IMR-90 (cell line): Measurements from ENCODE around the gene MTM1. TPM values are rescaled to one million over a fixed set of nuclear protein-coding genes. Genes with fewer than 3 reads are reported as not detected.

Source experiments
- ATAC-seq: fragments of 200-7000 bp; cut with Tn5 transposase; 2 replicates; pipeline ENCODE4 v1.9.1; 2020; ENCODE audit warnings: low read depth, mild to moderate bottlenecking, moderate library complexity
- BruUV-seq: library from RNA; stranded (reverse); fragments of 400-500 nt; replicated peaks from 2 replicates; lab custom pipeline; 2021; lab: Mats Ljungman, UMichigan
- CTCF ChIA-PET: fragments of 300-600 bp; formaldehyde crosslinking; extraction: SDS; loops from one replicate; lab custom pipeline; 2021; ENCODE audit warnings: antibody characterized with exemption; lab: Yijun Ruan, JAX
- POLR2A ChIA-PET: fragments of 300-600 bp; sonication (Branson Sonifier 250); formaldehyde crosslinking; loops from one replicate; lab custom pipeline; 2022; ENCODE audit warnings: antibody characterized with exemption; ENCODE audit not compliant: unreplicated experiment; lab: Charles Lee
- DNase-seq: peaks from one replicate; pipeline ENCODE4 v3.0.0; 2013
- H2AFZ ChIP-seq: replicated peaks from 2 replicates; pipeline ENCODE3; 2013; ENCODE audit warnings: low read length, mild to moderate bottlenecking; ENCODE audit not compliant: poor library complexity
- H2AK5ac ChIP-seq: 2 replicates; pipeline ENCODE4 v1.6.1; 2013; ENCODE audit warnings: low read depth, low read length, inconsistent platforms
- H2AK9ac ChIP-seq: replicated peaks from 2 replicates; pipeline ENCODE3; 2013; ENCODE audit warnings: mild to moderate bottlenecking, low read depth, low read length, moderate library complexity; ENCODE audit not compliant: poor library complexity
- H2BK120ac ChIP-seq: 2 replicates; pipeline ENCODE4 v1.6.1; 2013; ENCODE audit warnings: low read depth, low read length, inconsistent platforms
- H2BK15ac ChIP-seq: 3 replicates; pipeline ENCODE4 v1.6.1; 2013; ENCODE audit warnings: low read depth, low read length, inconsistent platforms
- H2BK20ac ChIP-seq: 2 replicates; pipeline ENCODE4 v1.6.1; 2013; ENCODE audit warnings: low read depth, mild to moderate bottlenecking, inconsistent platforms, low read length, moderate library complexity
- H2BK5ac ChIP-seq: 2 replicates; pipeline ENCODE4 v1.6.1; 2013; ENCODE audit warnings: mild to moderate bottlenecking, low read depth, low read length, inconsistent platforms; ENCODE audit not compliant: poor library complexity, severe bottlenecking
- H3K14ac ChIP-seq: replicated peaks from 2 replicates; pipeline ENCODE4 v1.6.1; 2013; ENCODE audit warnings: low read depth, low read length, inconsistent platforms
- H3K18ac ChIP-seq: 2 replicates; pipeline ENCODE4 v1.6.1; 2013; ENCODE audit warnings: low read depth, low read length, control low read depth
- H3K23ac ChIP-seq: 2 replicates; pipeline ENCODE4 v1.6.1; 2013; ENCODE audit warnings: low read depth, low read length, inconsistent platforms
- H3K27ac ChIP-seq: 2 replicates; pipeline ENCODE4 v1.5.1; 2013; ENCODE audit warnings: mild to moderate bottlenecking, control low read depth, low read length; ENCODE audit not compliant: insufficient read depth
- H3K27me3 ChIP-seq: 2 replicates; pipeline ENCODE4 v1.6.1; 2013; ENCODE audit warnings: low read length; ENCODE audit not compliant: control insufficient read depth, insufficient read depth
- H3K36me3 ChIP-seq: 2 replicates; pipeline ENCODE4 v1.6.1; 2013; ENCODE audit warnings: low read length, mixed read lengths; ENCODE audit not compliant: control insufficient read depth, insufficient read depth
- H3K4ac ChIP-seq: 2 replicates; pipeline ENCODE4 v1.6.1; 2013; ENCODE audit warnings: low read depth, low read length, inconsistent platforms
- H3K4me1 ChIP-seq: 2 replicates; pipeline ENCODE4 v1.6.1; 2013; ENCODE audit warnings: low read length, mixed read lengths; ENCODE audit not compliant: control insufficient read depth, insufficient read depth
- H3K4me2 ChIP-seq: 2 replicates; pipeline ENCODE4 v1.6.1; 2013; ENCODE audit warnings: low read depth, mild to moderate bottlenecking, control low read depth, low read length, moderate library complexity
- H3K4me3 ChIP-seq: 2 replicates; pipeline ENCODE4 v1.5.1; 2013; ENCODE audit warnings: low read depth, mild to moderate bottlenecking, control low read depth, low read length, moderate library complexity; ENCODE audit not compliant: insufficient read depth
- H3K56ac ChIP-seq: 2 replicates; pipeline ENCODE4 v1.6.1; 2013; ENCODE audit warnings: low read length, inconsistent platforms; ENCODE audit not compliant: insufficient read depth; ENCODE audit errors: extremely low read depth
- H3K79me1 ChIP-seq, 2 experiments: 2 replicates each; pipeline ENCODE4 v1.6.1; 2013; ENCODE audit warnings: low read length in 2 of 2, inconsistent platforms in 1 of 2, low read depth in 1 of 2
- H3K9ac ChIP-seq: 2 replicates; pipeline ENCODE4 v1.6.1; 2013; ENCODE audit warnings: low read depth, low read length, control low read depth
- H3K9me1 ChIP-seq: 2 replicates; pipeline ENCODE4 v1.6.1; 2013; ENCODE audit warnings: low read length, inconsistent platforms; ENCODE audit not compliant: insufficient read depth
- H3K9me3 ChIP-seq: 2 replicates; pipeline ENCODE4 v1.6.1; 2013; ENCODE audit warnings: low read length; ENCODE audit not compliant: control insufficient read depth, insufficient read depth
- H4K20me1 ChIP-seq: 2 replicates; pipeline ENCODE4 v1.6.1; 2013; ENCODE audit warnings: low read length, inconsistent platforms; ENCODE audit not compliant: insufficient read depth
- H4K5ac ChIP-seq: 2 replicates; pipeline ENCODE4 v1.6.1; 2013; ENCODE audit warnings: mild to moderate bottlenecking, low read depth, low read length, control low read depth
- H4K8ac ChIP-seq, 2 experiments: 2 replicates each; pipeline ENCODE4 v1.6.1; 2013; ENCODE audit warnings: low read depth in 2 of 2, low read length in 2 of 2, control low read depth in 1 of 2, inconsistent platforms in 1 of 2
- H4K91ac ChIP-seq: 2 replicates; pipeline ENCODE4 v1.6.1; 2013; ENCODE audit warnings: low read depth, low read length, inconsistent platforms; ENCODE audit not compliant: insufficient read depth
- BHLHE40 ChIP-seq: fragments of 150-350 bp; IDR thresholded peaks from 2 replicates; pipeline ENCODE4 v1.6.1; 2016; ENCODE audit warnings: mild to moderate bottlenecking, low read depth, low read length
- CEBPB ChIP-seq: IDR thresholded peaks from 2 replicates; pipeline ENCODE4 v1.6.1; 2012; ENCODE audit warnings: low read depth, low read length, improper control_type of control experiment
- CTCF ChIP-seq: conservative IDR thresholded peaks from 2 replicates; pipeline ENCODE4 v1.5.1; 2012; ENCODE audit warnings: mild to moderate bottlenecking, low read depth, low read length, improper control_type of control experiment
- ELK1 ChIP-seq: fragments of 150-350 bp; IDR thresholded peaks from 2 replicates; pipeline ENCODE4 v1.6.1; 2016; ENCODE audit warnings: low read depth, mild to moderate bottlenecking, low read length, moderate library complexity, borderline replicate concordance
- FOS ChIP-seq: fragments of 150-350 bp; IDR thresholded peaks from 2 replicates; pipeline ENCODE4 v1.6.1; 2016; ENCODE audit warnings: low read depth, low read length
- MAZ ChIP-seq: IDR thresholded peaks from 2 replicates; pipeline ENCODE4 v1.6.1; 2012; ENCODE audit warnings: low read depth, mild to moderate bottlenecking, low read length, improper control_type of control experiment, moderate library complexity, borderline replicate concordance
- NFE2L2 ChIP-seq: fragments of 150-350 bp; IDR thresholded peaks from 2 replicates; pipeline ENCODE4 v1.6.1; 2016; ENCODE audit warnings: low read depth, mild to moderate bottlenecking, low read length
- POLR2A ChIP-seq: IDR thresholded peaks from 2 replicates; pipeline ENCODE4 v1.6.1; 2012; ENCODE audit warnings: mild to moderate bottlenecking, low read depth, low read length
- RFX5 ChIP-seq: IDR thresholded peaks from 2 replicates; pipeline ENCODE4 v1.8.0; 2012; ENCODE audit warnings: low read depth, mild to moderate bottlenecking, low read length, moderate library complexity
- SMC3 ChIP-seq: fragments of 150-350 bp; IDR thresholded peaks from 2 replicates; pipeline ENCODE4 v1.6.1; 2016; ENCODE audit warnings: low read depth, mild to moderate bottlenecking, antibody characterized with exemption, low read length, moderate library complexity
- WGBS, 2 experiments: methylation state at CpG; one replicate each; pipeline versions ENCODE4 v1.1.5 to v1.1.7; 2013; ENCODE audit warnings: missing lambda C conversion rate in 2 of 2; ENCODE audit not compliant: insufficient read length in 1 of 2; ENCODE audit errors: extremely low coverage in 2 of 2; 5-methylcytosine and 5-hydroxymethylcytosine counted together
- dilution Hi-C: fragments of 300-500 bp; cut with HindIII; formaldehyde crosslinking; loops from one replicate; pipeline ENCODE4 v1.14.3; 2018; ENCODE audit warnings: low sequenced_read_pairs; ENCODE audit not compliant: unreplicated experiment
- in situ Hi-C: fragments of 300-500 bp; cut with MboI; formaldehyde crosslinking; loops from 3 replicates; pipeline ENCODE4 v1.14.3; 2019; ENCODE audit warnings: low sequenced_read_pairs, inconsistent platforms, mixed read lengths
- intact Hi-C: fragments of 100-400 bp; cut with micrococcal nuclease; formaldehyde crosslinking; loops from 2 replicates; pipeline ENCODE4 v1.10.0; 2022
- polyA plus RNA-seq, 3 experiments: library from polyadenylated mRNA; depleted of rRNA; stranded (reverse); fragments of >200 nt; gene quantifications; 2 replicates each; pipeline ENCODE4 v1.2.3, GENCODE V29; 2012; ENCODE audit warnings: low replicate concordance in 1 of 3
- total RNA-seq: library from RNA; depleted of rRNA; stranded (reverse); fragments of >200 nt; gene quantifications from 2 replicates; pipeline ENCODE4 v1.2.3, GENCODE V29; 2012

MTM1 gene
- total and polyA plus RNA-seq, 2 of the 4 experiments (the other 2 are of a cell fraction): 3.8 to 5.6 TPM

GRCh38 chrX:150537851-150538250 is 30.6 kb upstream of the MTM1 start:
- Histone ChIP-seq H4K8ac (no peak overlapping the region), H2BK20ac (no peak overlapping the region), H3K36me3 (no peaks in the 10 kb centered on the region), H3K4me3 (no peak overlapping the region), H3K56ac (no peak overlapping the region), H2BK120ac (no peak overlapping the region), H3K27me3 (no peaks in the 10 kb centered on the region; the same call in 1 of the 2 replicates), H4K5ac (no peak overlapping the region), H3K9me3 (peaks cover 22% of the 10 kb centered on the region), H2AK9ac (no peak overlapping the region), H2BK5ac (no peak overlapping the region), H3K9ac (no peak overlapping the region), H3K4me1 (no peaks in the 10 kb centered on the region), H3K18ac (no peak overlapping the region), H3K4me2 (no peak overlapping the region), H3K27ac (no peak overlapping the region), H4K91ac (no peak overlapping the region), H3K4ac (no peak overlapping the region), H2AK5ac (no peak overlapping the region), H2AFZ (no peak overlapping the region), H3K23ac (no peak overlapping the region), H3K14ac (no peak overlapping the region), H3K9me1 (no peaks in the 10 kb centered on the region), H4K20me1 (no peaks in the 10 kb centered on the region), H2BK15ac (no peak overlapping the region), H3K79me1 (no peaks in the 10 kb centered on the region)
- BruUV-seq: no TSS peak
- ChIA-PET CTCF (no interaction called here), POLR2A (no interaction called here)
- no peak for DNase-seq
- intact Hi-C loops (no loop called here), in situ Hi-C loops (no loop called here), dilution Hi-C loops (no loop called here)
- no peak for ATAC-seq
- WGBS, 2 experiments: 40% methylated on average over 2 of the region's 6 CpGs; no CpG with 5 or more reads in 1 of the 2 experiments
- no peak for TF ChIP-seq BHLHE40
- no peak for TF ChIP-seq SMC3
- no peak for TF ChIP-seq ELK1
- TF ChIP-seq NFE2L2: no peak
- no peak for TF ChIP-seq CTCF
- TF ChIP-seq FOS: no peak
- no peak for TF ChIP-seq RFX5
- no peak for TF ChIP-seq CEBPB
- TF ChIP-seq POLR2A: no peak
- TF ChIP-seq MAZ: no peak
